GM23338 (cell line): ENCODE results near the gene IGF2BP2. TPM values are rescaled to one million over a fixed set of nuclear protein-coding genes. Genes with fewer than 3 reads are reported as not detected.
A peak's percentile ranks its signal among the peaks of the same experiment; 100 is the strongest.

Source experiments
- ATAC-seq: fragments of 200-7000 bp; cut with Tn5 transposase; 3 replicates; pipeline ENCODE4 v1.9.1; 2020
- DNase-seq: peaks from one replicate; pipeline ENCODE4 v3.0.0-alpha.2; 2015; ENCODE audit warnings: low spot score
- H2AFZ ChIP-seq: fragments of 200-600 bp; sonication (generic); 2 replicates; pipeline ENCODE4 v1.8.0; 2016; ENCODE audit warnings: antibody characterized with exemption, mild to moderate bottlenecking, moderate library complexity
- H3F3A ChIP-seq: fragments of 200-600 bp; sonication (generic); replicated peaks from 2 replicates; pipeline ENCODE4 v1.8.0; 2017; ENCODE audit warnings: antibody characterized with exemption, mixed run types, low read depth
- H3K27ac ChIP-seq: fragments of 200-600 bp; sonication (generic); 2 replicates; pipeline ENCODE4 v1.6.1; 2016; ENCODE audit warnings: low read depth
- H3K27me3 ChIP-seq: fragments of 200-600 bp; sonication (generic); 2 replicates; pipeline ENCODE4 v1.8.0; 2016; ENCODE audit warnings: mild to moderate bottlenecking, mixed run types, moderate library complexity; ENCODE audit not compliant: insufficient read depth
- H3K36me3 ChIP-seq: fragments of 200-600 bp; sonication (generic); 2 replicates; pipeline ENCODE4 v1.8.0; 2016; ENCODE audit warnings: mild to moderate bottlenecking; ENCODE audit not compliant: insufficient read depth
- H3K4me1 ChIP-seq: fragments of 200-600 bp; sonication (generic); 2 replicates; pipeline ENCODE4 v1.8.0; 2016; ENCODE audit warnings: mild to moderate bottlenecking, moderate library complexity; ENCODE audit not compliant: insufficient read depth
- H3K4me2 ChIP-seq: fragments of 200-600 bp; sonication (generic); 2 replicates; pipeline ENCODE4 v1.7.1; 2017; ENCODE audit warnings: mixed run types
- H3K4me3 ChIP-seq: fragments of 200-600 bp; sonication (generic); 2 replicates; pipeline ENCODE4 v1.6.1; 2016; ENCODE audit warnings: mixed run types
- H3K79me2 ChIP-seq: fragments of 200-600 bp; sonication (generic); replicated peaks from 2 replicates; pipeline ENCODE4 v1.8.0; 2017; ENCODE audit warnings: mild to moderate bottlenecking; ENCODE audit not compliant: insufficient read depth
- H3K9me2 ChIP-seq: fragments of 200-600 bp; sonication (generic); 2 replicates; pipeline ENCODE4 v1.8.0; 2017; ENCODE audit not compliant: insufficient read depth
- H4K20me1 ChIP-seq: fragments of 200-600 bp; sonication (generic); replicated peaks from 2 replicates; pipeline ENCODE4 v1.8.0; 2017; ENCODE audit warnings: mild to moderate bottlenecking; ENCODE audit not compliant: insufficient read depth
- H3K27ac Mint-ChIP-seq: 2 replicates; pipeline ENCODE4 v1.8.0; 2020; ENCODE audit warnings: inconsistent platforms, mild to moderate bottlenecking, moderate library complexity, mixed read lengths
- H3K27me3 Mint-ChIP-seq: 3 replicates; pipeline ENCODE4 v1.8.0; 2022; ENCODE audit warnings: low read depth, mild to moderate bottlenecking, moderate library complexity, mixed read lengths, inconsistent platforms; ENCODE audit not compliant: insufficient read depth, poor library complexity
- H3K36me3 Mint-ChIP-seq: 3 replicates; pipeline ENCODE4 v1.8.0; 2021; ENCODE audit warnings: low read depth, mild to moderate bottlenecking, inconsistent platforms, moderate library complexity, mixed read lengths
- H3K4me1 Mint-ChIP-seq: 3 replicates; pipeline ENCODE4 v1.8.0; 2020; ENCODE audit warnings: mild to moderate bottlenecking, inconsistent platforms, mixed read lengths
- H3K4me3 Mint-ChIP-seq: 3 replicates; pipeline ENCODE4 v1.8.0; 2021; ENCODE audit warnings: moderate library complexity, mild to moderate bottlenecking, inconsistent platforms, mixed read lengths
- H3K9me3 Mint-ChIP-seq: 3 replicates; pipeline ENCODE4 v1.8.0; 2020; ENCODE audit warnings: moderate library complexity, mild to moderate bottlenecking, inconsistent platforms, mixed read lengths
- CREB1 ChIP-seq: fragments of 250-450 bp; sonication (Bioruptor Pico); IDR thresholded peaks from 2 replicates; pipeline ENCODE4 v1.5.0; 2020; ENCODE audit warnings: low read depth, mild to moderate bottlenecking, moderate library complexity
- EZH2 ChIP-seq: fragments of 200-600 bp; sonication (generic); IDR thresholded peaks from one replicate; pipeline ENCODE4 v1.8.0; 2017; ENCODE audit warnings: antibody characterized with exemption, mild to moderate bottlenecking, low read depth; ENCODE audit not compliant: unreplicated experiment
- JUNB ChIP-seq: IDR thresholded peaks from one replicate; pipeline ENCODE4 v1.6.1; 2016; ENCODE audit warnings: antibody characterized with exemption; ENCODE audit not compliant: unreplicated experiment
- POLR2AphosphoS5 ChIP-seq: IDR thresholded peaks from 2 replicates; pipeline ENCODE4 v1.6.1; 2016; ENCODE audit warnings: antibody characterized with exemption, low read depth
- STAT1 ChIP-seq: IDR thresholded peaks from one replicate; pipeline ENCODE4 v1.6.1; 2016; ENCODE audit warnings: antibody characterized with exemption; ENCODE audit not compliant: unreplicated experiment
- ZNF114 ChIP-seq: fragments of 250-450 bp; sonication (Bioruptor Pico); IDR thresholded peaks from 2 replicates; pipeline ENCODE4 v1.5.0; 2020; ENCODE audit warnings: mild to moderate bottlenecking, moderate library complexity
- ZNF331 ChIP-seq: fragments of 250-450 bp; sonication (Bioruptor Pico); IDR thresholded peaks from 2 replicates; pipeline ENCODE4 v1.5.0; 2020; ENCODE audit warnings: low read depth, mild to moderate bottlenecking, moderate library complexity
- ZNF462 ChIP-seq: fragments of 250-450 bp; sonication (Bioruptor Pico); IDR thresholded peaks from 2 replicates; pipeline ENCODE4 v1.5.0; 2020; ENCODE audit warnings: mild to moderate bottlenecking, moderate library complexity
- polyA plus RNA-seq: library from polyadenylated mRNA; unstranded; fragments of >200 nt; fragmentation: Nextera tagmentation; extraction: Ambion mirVana; gene quantifications from 2 replicates; pipeline ENCODE4 v1.2.1, GENCODE V29; 2016
- total RNA-seq: library from RNA; depleted of rRNA; stranded (reverse); fragments of >200 nt; shearing (Covaris generic); gene quantifications from 2 replicates; pipeline ENCODE4 v1.2.3, GENCODE V29; 2014
- TF ChIP-seq, protein P1 (sequence below): IDR thresholded peaks from one replicate; pipeline ENCODE4 v1.6.1; 2018; ENCODE audit warnings: antibody characterized with exemption; ENCODE audit not compliant: unreplicated experiment
- TF ChIP-seq, protein P2 (sequence below): IDR thresholded peaks from 2 replicates; pipeline ENCODE4 v1.6.1; 2016; ENCODE audit warnings: antibody characterized with exemption

IGF2BP2 gene
- total and polyA plus RNA-seq, 2 experiments from 2014 or later: 82.9 to 84.5 TPM

DNA sequence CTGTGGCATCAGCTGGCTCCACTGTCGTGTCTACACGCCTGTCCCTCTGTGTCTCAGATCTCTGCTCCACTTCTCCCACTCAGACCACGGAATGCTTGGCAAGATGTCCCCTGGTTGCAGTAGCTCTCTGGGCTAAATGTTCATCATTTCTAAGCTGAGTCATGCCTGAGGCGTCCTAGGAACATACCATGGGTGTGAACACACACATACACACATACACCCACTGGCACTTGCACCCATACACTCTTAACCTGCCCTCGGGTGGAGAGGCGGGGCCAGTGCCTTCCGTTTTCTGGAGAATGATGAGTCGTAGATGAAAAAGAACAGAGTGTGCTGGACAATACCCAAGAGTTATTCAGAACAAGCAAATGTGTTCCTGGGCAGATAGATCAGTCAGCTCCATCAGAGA lies 166.3 kb downstream of the IGF2BP2 start:
- peaks cover 11% of the 10 kb centered on the region for H3K4me1 Mint-ChIP-seq
- H3K27me3 ChIP-seq: no peaks in the 10 kb centered on the region
- H3K4me2 ChIP-seq: no peak overlapping the region
- H3K36me3 Mint-ChIP-seq: peaks cover 48% of the 10 kb centered on the region
- H3K4me3 ChIP-seq: no peak overlapping the region
- peak overlapping the region; percentile 10; the same call in 1 of the 2 replicates for H3K27ac Mint-ChIP-seq
- no peak overlapping the region for H3K27ac ChIP-seq
- 0 out of 3 replicates have a peak, but pooled peaks cover 3% of the 10 kb centered on the region for H3K9me3 Mint-ChIP-seq
- no peaks in the 10 kb centered on the region; the same call in 1 of the 2 replicates for H3K36me3 ChIP-seq
- H3K27me3 Mint-ChIP-seq: peaks cover 32% of the 10 kb centered on the region
- H2AFZ ChIP-seq: no peak overlapping the region
- H3K4me1 ChIP-seq: peaks cover 7% of the 10 kb centered on the region; the same call in 1 of the 2 replicates
- ATAC-seq: no peak
- H3F3A ChIP-seq: peaks cover 9% of the 10 kb centered on the region
- H3K9me2 ChIP-seq: no peaks in the 10 kb centered on the region
- DNase-seq: no peak
- no peak overlapping the region for H3K4me3 Mint-ChIP-seq
- no peaks in the 10 kb centered on the region; the same call in none of the 2 replicates for H4K20me1 ChIP-seq
- no peak for TF ChIP-seq CREB1
- no peak for TF ChIP-seq ZNF331
- no peak for TF ChIP-seq EZH2
- H3K79me2 ChIP-seq: no peaks in the 10 kb centered on the region

DNA sequence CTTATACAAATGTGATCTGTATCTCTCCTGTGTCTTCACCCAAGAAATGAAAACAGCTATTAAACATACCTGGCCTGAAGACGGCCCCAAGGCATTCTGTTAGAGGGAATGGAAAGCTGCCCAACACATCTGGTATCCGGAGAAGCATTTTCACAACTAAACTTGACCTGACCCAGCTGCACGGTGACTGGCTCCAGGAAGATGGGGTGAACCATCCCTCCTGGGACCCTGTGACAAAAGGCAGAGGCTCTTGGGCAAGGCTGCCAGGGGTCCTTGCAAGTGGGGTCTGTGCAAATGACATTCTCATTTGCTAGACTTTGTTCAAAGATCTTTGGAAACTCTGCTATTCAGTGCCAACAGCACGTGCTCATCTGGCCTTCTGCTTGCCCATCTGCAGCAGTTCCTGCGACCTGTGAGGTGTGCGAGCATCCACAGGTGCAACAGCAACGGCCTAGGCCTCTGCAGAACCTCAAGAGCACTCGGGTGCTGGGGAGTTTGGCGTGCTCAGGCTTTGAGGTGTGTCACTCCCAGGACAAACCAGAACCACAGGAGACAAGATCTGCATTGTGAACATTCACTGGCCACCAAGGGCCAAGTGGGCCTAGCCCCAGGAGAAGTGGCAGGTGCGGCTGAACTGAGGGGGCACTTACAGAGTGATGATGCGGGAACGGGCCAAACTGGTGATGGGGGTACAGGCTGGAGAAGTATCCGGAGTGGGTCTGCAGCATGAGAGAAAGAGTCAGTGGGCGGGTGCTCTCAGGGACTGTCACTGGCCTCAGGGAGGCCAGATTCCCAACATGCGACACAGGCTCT lies 166.9 kb downstream of the IGF2BP2 start:
- Histone ChIP-seq H3K4me2 (no peak overlapping the region), H4K20me1 (no peaks in the 10 kb centered on the region; the same call in none of the 2 replicates), H3K9me2 (no peaks in the 10 kb centered on the region), H2AFZ (no peak overlapping the region), H3K79me2 (no peaks in the 10 kb centered on the region), H3K27ac (no peak overlapping the region), H3K36me3 (peaks cover 5% of the 10 kb centered on the region; the same call in 1 of the 2 replicates), H3K4me3 (no peak overlapping the region), H3K27me3 (no peaks in the 10 kb centered on the region), H3K4me1 (peaks cover 7% of the 10 kb centered on the region; the same call in 1 of the 2 replicates), H3F3A (peaks cover 9% of the 10 kb centered on the region)
- DNase-seq (no peak), ATAC-seq (no peak)
- Mint-ChIP-seq H3K4me3 (no peak overlapping the region), H3K9me3 (0 out of 3 replicates have a peak, but pooled peaks cover 3% of the 10 kb centered on the region), H3K27ac (peak overlapping the region; percentile 44; the same call in 1 of the 2 replicates), H3K4me1 (peaks cover 11% of the 10 kb centered on the region), H3K27me3 (peaks cover 32% of the 10 kb centered on the region), H3K36me3 (peaks cover 52% of the 10 kb centered on the region)
- TF ChIP-seq JUNB (no peak), ZNF462 (CRISPR knock-in tag) (no peak), CREB1 (no peak), ZNF331 (no peak), POLR2AphosphoS5 (no peak), STAT1 (no peak), ZNF114 (CRISPR knock-in tag) (no peak)
- TF ChIP-seq, protein P1, sequence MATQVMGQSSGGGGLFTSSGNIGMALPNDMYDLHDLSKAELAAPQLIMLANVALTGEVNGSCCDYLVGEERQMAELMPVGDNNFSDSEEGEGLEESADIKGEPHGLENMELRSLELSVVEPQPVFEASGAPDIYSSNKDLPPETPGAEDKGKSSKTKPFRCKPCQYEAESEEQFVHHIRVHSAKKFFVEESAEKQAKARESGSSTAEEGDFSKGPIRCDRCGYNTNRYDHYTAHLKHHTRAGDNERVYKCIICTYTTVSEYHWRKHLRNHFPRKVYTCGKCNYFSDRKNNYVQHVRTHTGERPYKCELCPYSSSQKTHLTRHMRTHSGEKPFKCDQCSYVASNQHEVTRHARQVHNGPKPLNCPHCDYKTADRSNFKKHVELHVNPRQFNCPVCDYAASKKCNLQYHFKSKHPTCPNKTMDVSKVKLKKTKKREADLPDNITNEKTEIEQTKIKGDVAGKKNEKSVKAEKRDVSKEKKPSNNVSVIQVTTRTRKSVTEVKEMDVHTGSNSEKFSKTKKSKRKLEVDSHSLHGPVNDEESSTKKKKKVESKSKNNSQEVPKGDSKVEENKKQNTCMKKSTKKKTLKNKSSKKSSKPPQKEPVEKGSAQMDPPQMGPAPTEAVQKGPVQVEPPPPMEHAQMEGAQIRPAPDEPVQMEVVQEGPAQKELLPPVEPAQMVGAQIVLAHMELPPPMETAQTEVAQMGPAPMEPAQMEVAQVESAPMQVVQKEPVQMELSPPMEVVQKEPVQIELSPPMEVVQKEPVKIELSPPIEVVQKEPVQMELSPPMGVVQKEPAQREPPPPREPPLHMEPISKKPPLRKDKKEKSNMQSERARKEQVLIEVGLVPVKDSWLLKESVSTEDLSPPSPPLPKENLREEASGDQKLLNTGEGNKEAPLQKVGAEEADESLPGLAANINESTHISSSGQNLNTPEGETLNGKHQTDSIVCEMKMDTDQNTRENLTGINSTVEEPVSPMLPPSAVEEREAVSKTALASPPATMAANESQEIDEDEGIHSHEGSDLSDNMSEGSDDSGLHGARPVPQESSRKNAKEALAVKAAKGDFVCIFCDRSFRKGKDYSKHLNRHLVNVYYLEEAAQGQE: no peak
- TF ChIP-seq, protein P2, sequence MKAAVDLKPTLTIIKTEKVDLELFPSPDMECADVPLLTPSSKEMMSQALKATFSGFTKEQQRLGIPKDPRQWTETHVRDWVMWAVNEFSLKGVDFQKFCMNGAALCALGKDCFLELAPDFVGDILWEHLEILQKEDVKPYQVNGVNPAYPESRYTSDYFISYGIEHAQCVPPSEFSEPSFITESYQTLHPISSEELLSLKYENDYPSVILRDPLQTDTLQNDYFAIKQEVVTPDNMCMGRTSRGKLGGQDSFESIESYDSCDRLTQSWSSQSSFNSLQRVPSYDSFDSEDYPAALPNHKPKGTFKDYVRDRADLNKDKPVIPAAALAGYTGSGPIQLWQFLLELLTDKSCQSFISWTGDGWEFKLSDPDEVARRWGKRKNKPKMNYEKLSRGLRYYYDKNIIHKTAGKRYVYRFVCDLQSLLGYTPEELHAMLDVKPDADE: no peak
